Breast epithelium (tissue), 4 donors: ENCODE results near the gene FAM89B. TPM values are rescaled to one million over a fixed set of nuclear protein-coding genes. Genes with fewer than 3 reads are reported as not detected.

ENCODE experiments used
- DNase-seq, 2 donors: peaks; one replicate each; pipeline ENCODE4 v3.0.0-alpha.2; 2019; ENCODE audit warnings: low spot score in 2 of 2
- H3K27ac ChIP-seq, 2 donors: fragments of 200-600 bp; sonication (generic) in 1 of 2; one replicate each; pipeline ENCODE4 v1.5.1; 2016 to 2019; ENCODE audit warnings: mild to moderate bottlenecking in 1 of 2
- H3K27me3 ChIP-seq, 2 donors: fragments of 200-600 bp; sonication (generic) in 1 of 2; one replicate each; pipeline versions ENCODE4 v1.5.1 to v1.6.0; 2017 to 2019; ENCODE audit warnings: control low read depth in 1 of 2, mild to moderate bottlenecking in 1 of 2
- H3K36me3 ChIP-seq: fragments of 200-600 bp; one replicate; pipeline ENCODE4 v1.5.1; 2019
- H3K4me1 ChIP-seq, 2 donors: fragments of 200-600 bp; sonication (generic); one replicate each; pipeline ENCODE4 v1.5.1; 2016 to 2019; ENCODE audit warnings: control low read depth in 1 of 2
- H3K4me3 ChIP-seq, 3 donors: fragments of 200-600 bp; sonication (generic); 1 replicate in 2 of 3; 2 replicates in 1 of 3; pipeline ENCODE4 v1.5.1; 2016 to 2019; ENCODE audit warnings: mild to moderate bottlenecking in 3 of 3, moderate library complexity in 2 of 3
- H3K9me3 ChIP-seq, 2 donors: fragments of 200-600 bp; sonication (generic) in 1 of 2; one replicate each; pipeline ENCODE4 v1.5.1; 2016 to 2019; ENCODE audit warnings: control low read depth in 1 of 2
- CTCF ChIP-seq, 3 donors: fragments of 450-650 bp; IDR thresholded peaks; one replicate each; pipeline ENCODE4 v1.5.1; 2016 to 2017; ENCODE audit warnings: antibody characterized with exemption in 3 of 3, mild to moderate bottlenecking in 3 of 3, moderate library complexity in 3 of 3
- POLR2A ChIP-seq: fragments of 450-650 bp; IDR thresholded peaks from one replicate; pipeline ENCODE4 v1.6.1; 2016; ENCODE audit warnings: antibody characterized with exemption, mild to moderate bottlenecking, moderate library complexity
- POLR2AphosphoS5 ChIP-seq, 3 donors: sonication (generic); formaldehyde crosslinking; IDR thresholded peaks; one replicate each; pipeline ENCODE4 v1.6.1; 2017; ENCODE audit warnings: antibody characterized with exemption in 3 of 3
- intact Hi-C: fragments of 100-400 bp; cut with DNase I; formaldehyde crosslinking; loops from one replicate; pipeline ENCODE4 v1.15.1; 2023; ENCODE audit warnings: low total_unique reads
- total RNA-seq, 3 donors: library from RNA; depleted of rRNA; stranded (reverse); fragments of >200 nt; gene quantifications; one replicate each; pipeline ENCODE4 v1.1.0, GENCODE V29; 2016

FAM89B gene
- total RNA-seq, 3 donors from 2014 or later: 37.4 to 51.4 (median 40.8) TPM

GRCh38 chr11:65541093-65541982 lies 31.0 kb upstream of the FAM89B start:
- DNase-seq: no peak
- TF ChIP-seq CTCF (IDR thresholded peaks at IDR 0.05) (peak in 1 of 3 donors; percentile 6), POLR2A (no peak)
- H3K4me3 ChIP-seq: peak overlapping the region; percentile 41 to 71 (median 56)
- H3K4me1 ChIP-seq: peaks cover 6 to 12% of the 10 kb centered on the region in 2 donors
- no peaks in the 10 kb centered on the region for H3K36me3 ChIP-seq
- no peaks in the 10 kb centered on the region for H3K27me3 ChIP-seq
- intact Hi-C loops: loop anchor here (5.0 kb wide), 2 partner anchors 46 to 764 kb away; partner anchors contain the start of gene SF1
- H3K9me3 ChIP-seq: no peaks in the 10 kb centered on the region
- H3K27ac ChIP-seq: peak overlapping the region; percentile 88 to 97

GRCh38 chr11:65542738-65543390 lies 29.5 kb upstream of the FAM89B start:
- Histone ChIP-seq H3K4me1 (peaks cover 6 to 12% of the 10 kb centered on the region in 2 donors), H3K27ac (peak overlapping the region in 1 of 2 donors; percentile 52), H3K36me3 (no peaks in the 10 kb centered on the region), H3K4me3 (no peak overlapping the region), H3K9me3 (no peaks in the 10 kb centered on the region), H3K27me3 (no peaks in the 10 kb centered on the region)
- no peak for TF ChIP-seq POLR2A
- TF ChIP-seq POLR2AphosphoS5 (IDR thresholded peaks at IDR 0.05): no peak
- no peak for TF ChIP-seq CTCF (IDR thresholded peaks at IDR 0.05)
- intact Hi-C loops: loop anchor here (5.0 kb wide), 2 partner anchors 44 to 766 kb away; partner anchors contain the start of gene SF1
- no peak for DNase-seq

- TF ChIP-seq CTCF (IDR thresholded peaks at IDR 0.05) (no peak), POLR2A (no peak), POLR2AphosphoS5 (IDR thresholded peaks at IDR 0.05) (no peak)
- Histone ChIP-seq H3K9me3 (no peaks in the 10 kb centered on the region), H3K27ac (peak overlapping the region; percentile 70 to 84), H3K27me3 (no peaks in the 10 kb centered on the region), H3K4me1 (peaks cover 6 to 12% of the 10 kb centered on the region in 2 donors), H3K4me3 (peak overlapping the region in 2 of 3 donors; percentile 48 to 61), H3K36me3 (no peaks in the 10 kb centered on the region)
- no peak for DNase-seq
- intact Hi-C loops: no loop called here
Measured at GRCh38 chr11:65545853-65546216, 26.5 kb upstream of the FAM89B start.

- Histone ChIP-seq H3K27me3 (no peaks in the 10 kb centered on the region), H3K4me3 (peak overlapping the region; percentile 22 to 61 (median 48)), H3K27ac (peak overlapping the region; percentile 70 to 84), H3K36me3 (no peaks in the 10 kb centered on the region), H3K4me1 (peaks cover 3 to 7% of the 10 kb centered on the region in 2 donors), H3K9me3 (no peaks in the 10 kb centered on the region)
- TF ChIP-seq POLR2A: no peak
- no peak for TF ChIP-seq CTCF (IDR thresholded peaks at IDR 0.05)
- TF ChIP-seq POLR2AphosphoS5 (IDR thresholded peaks at IDR 0.05): peak in 1 of 3 donors; percentile 16
- intact Hi-C loops: no loop called here
- peak; percentile 88 to 94 for DNase-seq
Measured at GRCh38 chr11:65546217-65546958, 25.9 kb upstream of the FAM89B start.
